Ramos (cell line): ENCODE results near the gene EDNRB.
"Not testable (repeated sequence)": the region's sequence is repeated elsewhere in the genome, so short reads cannot be mapped to it uniquely, and the experiment has no call there.

Experiments
- in situ Hi-C: fragments of 300-500 bp; cut with MboI; formaldehyde crosslinking; loops from one replicate; pipeline ENCODE4 v1.14.3; 2022; ENCODE audit warnings: low sequenced_read_pairs; ENCODE audit not compliant: unreplicated experiment

Gene EDNRB

DNA sequence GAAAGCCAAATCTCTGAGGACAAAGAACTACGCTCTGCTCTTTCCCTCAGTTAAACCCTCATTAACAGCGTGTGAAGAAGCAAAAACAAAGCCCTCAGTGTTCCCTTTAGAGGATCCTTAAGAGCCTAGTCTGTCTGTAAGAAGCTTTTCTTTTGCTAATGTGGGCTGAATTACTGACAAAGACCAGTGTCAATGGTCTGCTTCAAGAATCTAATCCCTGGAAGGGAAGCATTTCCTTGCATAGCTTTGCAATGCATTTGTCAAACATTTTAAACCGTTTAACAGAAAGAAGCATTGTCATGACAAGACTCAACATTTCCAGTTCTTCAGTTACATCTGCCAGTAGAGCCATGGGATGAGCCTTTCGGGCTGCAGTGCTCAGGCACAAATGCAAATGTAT is 64.9 kb downstream of the EDNRB start:
- in situ Hi-C loops = no loop called here

DNA sequence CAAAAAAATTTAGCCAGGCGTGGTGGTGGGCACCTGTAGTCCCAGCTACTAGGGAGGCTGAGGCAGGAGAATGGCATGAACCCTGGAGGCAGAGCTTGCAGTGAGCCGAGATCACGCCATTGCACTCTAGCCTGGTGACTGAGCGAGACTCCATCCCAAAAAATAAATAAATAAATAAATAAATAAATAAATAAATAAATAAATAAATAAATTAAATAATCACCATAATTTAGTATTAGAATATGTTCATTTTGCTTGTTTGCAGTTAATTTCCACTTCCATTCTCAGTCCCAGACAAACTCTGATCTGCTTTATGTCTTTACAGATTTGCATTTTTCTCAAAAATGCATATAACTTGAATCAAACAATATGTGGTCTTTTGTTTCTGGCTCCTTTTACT is 70.6 kb downstream of the EDNRB start:
- in situ Hi-C loops = not testable (repeated sequence)

DNA sequence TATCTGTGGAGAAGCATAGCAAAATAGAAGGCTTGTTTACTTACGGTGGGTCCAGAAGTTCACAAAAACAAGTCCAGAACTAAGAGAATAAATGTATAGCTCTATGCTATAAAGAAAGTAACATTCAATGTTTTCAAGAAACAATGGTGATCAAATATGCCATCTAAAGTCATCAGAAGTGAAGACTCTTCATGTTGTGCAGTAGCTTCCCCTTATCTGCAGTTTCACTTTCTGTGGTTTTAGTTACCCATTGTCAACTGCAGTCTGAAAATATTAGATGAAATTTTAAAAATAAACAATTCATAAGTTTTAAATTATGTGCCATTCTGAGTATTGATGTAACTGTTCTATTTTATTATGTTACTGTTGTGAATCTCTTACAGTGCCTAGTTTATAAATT is 72.5 kb downstream of the EDNRB start:
- in situ Hi-C loops = no loop called here
